ENCODE results near the gene EPHB1.

Gene EPHB1

DNA sequence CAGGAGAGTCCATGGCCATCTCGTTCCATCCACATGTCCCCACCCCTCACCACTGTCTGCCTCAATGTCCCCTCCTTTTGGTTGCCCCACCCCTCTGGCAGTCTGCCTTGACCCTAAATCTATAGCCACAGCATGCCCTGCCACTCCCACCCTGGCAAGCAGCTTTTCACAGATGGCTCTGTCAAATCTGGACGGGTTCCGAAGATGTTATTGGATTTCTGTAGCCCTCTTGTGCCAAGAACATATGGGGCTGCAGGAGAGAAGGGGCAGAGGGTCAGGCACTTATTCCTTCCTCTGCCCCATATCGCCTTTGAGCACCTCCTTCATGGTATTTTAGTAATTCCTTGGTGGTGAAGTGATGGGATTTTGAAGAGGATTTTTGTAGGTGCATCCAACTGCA lies 57.1 kb downstream of the EPHB1 start:
- no peak for DNase-seq

DNA sequence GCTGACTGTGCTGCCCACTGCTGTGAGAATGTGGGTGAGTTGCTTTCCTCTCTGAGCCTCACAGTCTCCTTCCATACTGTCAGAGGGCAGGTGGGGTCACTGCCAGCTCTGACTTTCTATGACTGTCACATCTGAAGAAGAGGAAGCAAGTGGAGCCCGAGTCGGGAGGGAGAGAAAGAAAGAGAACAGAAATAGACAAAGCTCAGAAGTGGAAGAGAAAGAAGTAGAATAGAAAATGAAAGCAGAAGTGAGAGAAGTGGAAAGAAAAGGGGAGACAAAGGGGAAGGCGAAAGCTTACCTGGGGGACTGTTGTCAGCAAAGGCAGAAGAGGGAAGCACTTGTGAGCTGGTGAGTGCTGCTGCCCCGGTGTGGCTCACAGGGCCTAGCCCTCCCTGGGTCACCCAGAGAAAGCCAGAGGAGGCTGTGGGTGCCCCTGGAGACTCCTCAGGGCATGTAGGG lies 57.9 kb downstream of the EPHB1 start:
- no peak for DNase-seq

DNA sequence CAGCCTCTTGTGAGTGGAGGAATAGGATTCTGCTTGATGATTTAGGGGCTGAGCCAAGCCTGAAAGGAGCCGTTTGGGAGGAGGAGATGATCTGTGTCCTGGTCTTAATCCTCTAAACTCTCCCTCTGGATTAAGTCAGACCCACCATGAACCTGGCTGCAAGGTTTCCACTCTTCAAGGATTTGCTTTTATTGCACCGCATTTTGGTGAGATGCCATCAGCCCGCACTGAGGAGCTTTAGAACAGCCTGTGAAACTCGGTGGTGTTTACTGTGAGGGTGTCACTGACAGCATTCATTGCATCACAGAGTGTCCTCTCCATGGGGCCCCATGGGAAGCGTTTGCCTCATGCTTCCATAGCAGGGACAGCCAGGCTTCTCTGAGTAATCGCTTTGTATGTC lies 59.2 kb downstream of the EPHB1 start:
- DNase-seq, result no peak

DNA sequence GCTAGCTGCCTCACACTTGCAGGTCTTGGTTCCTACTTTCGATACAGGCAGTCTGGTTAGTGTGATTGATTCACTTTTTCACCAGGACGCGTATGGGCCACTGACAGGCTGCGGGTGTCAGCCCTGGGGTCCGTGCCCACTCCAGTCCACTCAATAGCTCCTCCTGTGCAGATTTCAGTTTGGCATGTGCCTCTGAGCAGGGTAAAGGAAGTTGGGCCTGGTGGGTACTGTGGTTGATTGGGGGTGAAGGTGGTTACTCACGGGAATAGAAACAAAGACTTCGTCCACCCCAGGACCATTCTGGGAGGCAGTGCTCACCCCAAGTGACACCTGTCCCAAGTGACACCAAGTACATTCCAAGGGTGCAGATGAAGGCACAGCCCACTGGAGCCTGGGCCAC lies 62.3 kb downstream of the EPHB1 start:
- no peak for DNase-seq

DNA sequence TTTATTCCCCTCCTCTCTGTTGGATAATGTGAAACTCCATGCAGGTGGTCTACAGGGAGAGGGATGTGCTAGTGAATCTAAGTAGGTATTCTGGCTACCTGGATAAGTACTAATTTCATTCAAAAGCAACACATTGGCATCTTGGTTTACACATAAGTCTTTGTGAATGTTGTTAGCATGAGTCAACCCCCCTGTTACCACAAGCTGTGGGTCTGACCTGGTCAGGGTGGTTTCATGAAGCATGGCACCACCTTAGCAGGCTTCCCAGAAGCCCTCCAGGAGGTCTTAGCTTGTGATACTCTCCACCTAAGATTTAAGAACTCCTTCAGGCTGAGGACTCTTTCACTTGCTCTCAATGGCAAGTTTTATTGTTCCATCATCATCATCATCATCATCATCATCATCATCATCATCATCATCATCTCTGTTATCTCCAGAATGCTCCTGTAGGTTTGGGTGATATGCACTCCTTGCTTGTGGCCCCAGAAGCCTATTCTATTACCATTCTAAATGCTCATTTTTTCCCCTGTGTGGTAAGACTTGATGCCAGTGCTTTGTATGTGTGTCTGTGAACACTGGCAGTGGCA lies 62.8 kb downstream of the EPHB1 start:
- DNase-seq, result no peak

DNA sequence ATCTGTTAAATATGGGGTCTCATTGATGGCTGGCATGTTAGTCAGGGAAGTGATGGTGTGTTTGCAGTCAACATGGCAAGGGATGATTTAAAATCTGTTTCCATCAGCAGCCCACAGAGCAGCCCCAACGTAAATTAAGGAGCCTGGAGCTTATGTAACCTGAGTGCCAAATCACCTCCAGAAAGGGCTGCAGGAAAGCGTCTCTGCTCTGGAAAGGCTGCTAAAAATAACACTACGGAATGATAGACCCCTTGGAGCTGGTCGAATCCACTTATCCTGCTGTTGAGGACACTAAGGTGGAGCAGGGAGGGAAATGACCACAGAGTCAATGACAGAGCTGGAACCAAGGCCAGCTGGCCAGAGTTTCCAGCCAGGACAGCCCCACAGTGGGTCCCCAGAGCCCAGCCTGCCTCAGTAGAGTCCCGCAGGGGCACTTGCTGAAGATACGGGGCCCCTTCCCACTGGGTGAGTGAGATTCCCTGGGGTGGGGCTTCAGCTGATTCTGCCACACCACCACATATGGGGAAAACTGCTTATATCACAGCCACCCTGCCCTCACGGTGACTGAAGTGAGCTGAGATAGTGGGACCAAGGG lies 63.5 kb downstream of the EPHB1 start:
- no peak for DNase-seq

DNA sequence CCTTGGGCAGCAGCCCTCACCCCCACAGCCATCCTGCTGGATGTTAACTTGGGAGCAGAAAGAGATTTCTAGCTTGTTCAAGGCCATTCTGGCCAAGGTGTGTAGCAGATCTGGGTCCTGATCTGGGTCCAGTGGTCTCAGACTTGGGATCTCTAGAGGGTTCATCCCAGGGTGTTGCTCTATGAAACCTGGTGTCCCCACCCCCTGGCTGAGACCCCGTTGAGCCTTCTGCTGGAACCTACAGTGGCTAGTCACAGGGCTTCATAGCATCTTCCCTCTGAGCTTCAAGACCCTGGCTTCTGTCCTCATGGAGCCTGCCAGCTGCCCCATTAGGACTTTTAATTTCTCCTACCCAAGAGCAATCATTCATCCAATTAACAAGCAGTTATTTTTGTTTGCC lies 64.3 kb downstream of the EPHB1 start:
- DNase-seq, result no peak

DNA sequence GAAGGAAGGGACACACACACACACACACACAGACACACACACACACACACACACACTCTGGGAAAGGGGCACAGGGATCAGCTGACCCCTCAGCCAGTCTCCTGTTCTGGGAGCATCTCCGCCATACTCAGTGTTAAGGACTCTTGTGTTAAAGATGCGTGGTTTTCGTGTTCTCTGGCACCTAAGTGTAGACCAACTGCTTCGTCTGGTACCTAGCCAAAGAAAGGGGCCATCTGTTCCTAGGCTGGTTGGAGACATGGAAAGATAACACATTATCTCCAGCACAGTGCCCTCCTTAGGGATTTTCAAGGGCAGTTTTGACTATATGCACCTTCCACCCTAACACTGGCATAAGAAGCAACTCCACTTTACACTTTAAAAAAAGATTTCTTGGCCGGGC lies 65.1 kb downstream of the EPHB1 start:
- no peak for DNase-seq

DNA sequence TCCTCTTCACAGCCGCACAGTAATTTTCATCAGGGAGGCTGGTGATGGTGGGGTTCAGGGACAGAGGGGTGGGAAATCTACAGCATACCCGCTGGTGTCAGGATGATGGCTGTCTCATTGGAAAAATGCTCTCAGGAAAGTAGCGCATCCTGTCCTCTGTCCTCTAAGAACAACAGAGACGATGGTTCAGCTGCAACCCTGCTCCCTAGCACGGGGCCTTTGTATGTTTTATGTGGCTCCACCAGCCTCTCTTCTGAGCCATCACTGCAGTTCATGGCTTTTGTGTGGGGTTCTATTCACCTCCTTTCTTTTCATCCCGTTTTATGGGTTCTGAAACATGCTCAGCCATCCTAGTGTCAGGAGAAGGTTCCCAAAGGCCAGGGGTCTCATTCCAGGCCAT lies 68.9 kb downstream of the EPHB1 start:
- no peak for DNase-seq

DNA sequence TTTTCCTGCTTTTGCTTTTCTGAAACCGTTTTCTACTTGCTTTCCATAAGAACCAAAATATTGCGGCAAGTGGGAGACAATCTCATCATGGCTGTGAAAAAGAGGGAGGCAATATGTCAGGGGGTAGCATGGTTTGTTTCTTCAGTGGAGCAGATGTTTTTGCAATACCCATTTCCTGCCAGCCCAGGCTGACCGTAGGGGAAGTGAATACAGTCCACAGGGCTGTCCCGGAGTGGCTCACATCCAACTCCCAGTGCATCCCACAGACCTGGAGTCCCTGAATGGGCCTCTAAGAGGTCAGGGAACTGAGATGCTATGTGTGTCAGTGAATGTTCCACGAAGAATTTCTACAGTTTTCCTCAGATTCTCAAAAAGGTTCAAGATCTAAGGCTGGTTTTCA lies 69.6 kb downstream of the EPHB1 start:
- no peak for DNase-seq

DNA sequence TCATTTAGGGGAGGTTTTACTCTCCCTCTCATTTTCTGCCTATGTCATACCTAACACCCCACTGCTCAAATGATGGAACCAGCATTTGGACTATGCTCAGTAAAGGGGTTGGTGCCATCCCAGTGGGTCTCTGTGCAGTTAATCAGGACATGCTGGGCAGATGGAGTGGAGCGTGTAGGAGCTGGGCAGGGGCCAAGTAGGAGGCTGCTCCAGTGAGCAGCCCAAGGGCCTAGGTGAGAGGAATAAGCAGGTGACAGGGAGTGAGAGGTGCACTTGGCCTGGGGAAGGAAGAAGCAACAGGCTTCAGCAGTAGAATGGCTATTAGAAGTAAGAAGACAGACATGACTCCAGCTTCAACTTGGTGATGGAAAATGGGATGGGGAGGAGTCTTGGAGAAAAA lies 72.2 kb downstream of the EPHB1 start:
- no peak for DNase-seq

DNA sequence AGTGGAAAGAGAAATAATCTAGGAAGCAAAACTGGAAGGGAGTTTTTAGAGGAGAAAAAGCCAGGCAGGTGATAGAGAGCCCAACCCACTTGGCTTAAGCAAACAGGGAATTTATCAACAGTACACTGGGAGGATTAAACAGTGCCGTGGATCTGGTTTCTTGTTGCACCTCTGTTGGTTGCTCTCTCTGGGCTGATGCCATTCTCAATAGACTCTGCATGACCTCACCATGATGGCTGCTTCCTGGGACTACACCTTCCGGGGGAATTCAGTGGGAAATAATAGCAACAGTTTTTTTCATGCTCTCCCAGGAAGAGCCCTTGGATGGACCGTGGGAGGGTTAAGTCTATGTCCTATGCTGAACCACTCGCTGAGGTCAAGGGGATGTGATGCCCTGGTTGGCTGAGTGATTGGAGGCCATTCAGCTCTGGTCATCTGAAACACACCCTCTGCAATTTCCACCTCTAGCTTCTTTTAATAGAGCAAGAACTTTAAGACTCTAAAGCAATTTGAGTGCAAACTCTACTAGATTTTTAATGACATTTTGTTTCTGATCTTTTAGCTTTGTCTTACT lies 74.2 kb downstream of the EPHB1 start:
- no peak for DNase-seq

DNA sequence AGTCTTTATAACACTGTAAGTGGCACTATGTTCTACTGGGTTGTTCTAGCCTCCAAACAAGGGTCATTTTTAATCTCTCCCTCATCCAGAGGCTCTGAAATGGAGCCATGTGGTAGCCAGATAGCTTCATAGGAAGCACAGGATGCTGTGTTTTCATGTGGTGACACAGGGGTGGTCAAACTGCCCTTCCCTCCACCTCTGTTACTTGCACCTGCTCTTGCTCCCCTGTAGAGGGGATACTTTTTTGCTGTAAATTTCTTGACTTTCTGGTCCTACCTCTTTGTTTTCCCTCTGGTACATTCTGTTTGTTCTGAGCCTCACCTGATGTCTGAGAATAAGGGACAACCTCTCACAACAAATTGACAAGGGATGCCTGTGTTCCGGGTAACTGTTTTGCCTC lies 76.8 kb downstream of the EPHB1 start:
- no peak for DNase-seq

DNA sequence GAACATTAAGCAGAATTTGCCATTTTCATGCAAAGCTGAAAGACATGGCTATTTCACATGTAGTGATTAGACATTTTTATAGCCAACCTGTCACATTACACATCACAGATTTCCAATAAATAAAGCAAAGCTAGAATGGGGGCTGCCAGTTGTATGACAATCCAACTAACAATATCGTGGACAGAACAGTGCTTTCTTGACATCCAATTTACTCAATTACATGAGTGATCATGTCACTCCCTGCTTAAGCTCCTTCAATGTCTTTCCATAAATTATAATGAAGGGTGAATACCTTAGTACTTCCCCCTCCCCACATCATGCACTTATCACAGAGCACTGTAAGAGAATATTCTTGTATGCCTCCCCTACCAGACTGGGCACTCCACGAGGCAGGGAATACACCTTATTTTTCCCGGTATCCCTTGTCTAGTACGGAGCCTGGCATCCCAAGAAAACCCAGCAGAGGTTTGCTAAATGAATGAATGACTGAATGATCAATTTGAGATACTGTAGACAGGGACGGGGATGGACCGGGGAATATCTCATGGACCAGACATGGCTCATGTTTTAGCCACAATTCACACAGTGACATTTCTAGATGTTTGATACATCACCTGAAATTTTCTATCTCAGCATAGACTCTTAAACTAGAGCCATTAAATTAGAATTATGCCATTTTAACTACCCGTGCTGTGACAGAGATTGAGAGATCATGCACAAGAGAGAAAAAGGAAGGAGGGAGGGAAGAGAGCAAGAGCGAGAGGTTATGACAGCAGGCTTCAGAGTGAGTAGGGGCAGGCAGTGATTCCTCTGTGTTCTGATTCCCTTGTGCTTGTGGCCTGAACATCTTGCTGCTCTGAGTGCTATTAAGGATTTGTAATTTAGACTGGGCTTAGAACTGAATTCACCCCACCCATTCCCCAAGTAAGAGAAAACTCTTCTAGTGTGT lies 77.7 kb downstream of the EPHB1 start:
- no peak for DNase-seq

DNA sequence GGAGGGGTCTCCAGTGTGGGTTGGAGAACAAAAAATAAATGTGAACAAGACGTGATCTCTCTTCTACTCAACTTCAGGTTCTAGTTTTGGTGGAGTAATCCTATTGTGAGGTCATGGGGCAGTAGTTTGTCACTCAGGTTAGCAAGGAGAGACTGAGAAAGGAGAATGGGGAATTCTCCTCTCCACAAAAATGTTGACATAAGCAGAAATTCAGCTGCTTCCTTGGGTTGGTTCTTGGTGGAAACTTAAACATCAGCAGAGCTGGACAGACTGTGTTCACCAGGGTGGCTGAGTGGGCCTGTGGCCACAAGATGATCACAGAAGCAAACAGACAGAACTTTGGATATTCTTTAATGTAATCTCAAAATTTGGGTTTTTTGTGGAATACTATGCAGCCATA lies 78.7 kb downstream of the EPHB1 start:
- no peak for DNase-seq

DNA sequence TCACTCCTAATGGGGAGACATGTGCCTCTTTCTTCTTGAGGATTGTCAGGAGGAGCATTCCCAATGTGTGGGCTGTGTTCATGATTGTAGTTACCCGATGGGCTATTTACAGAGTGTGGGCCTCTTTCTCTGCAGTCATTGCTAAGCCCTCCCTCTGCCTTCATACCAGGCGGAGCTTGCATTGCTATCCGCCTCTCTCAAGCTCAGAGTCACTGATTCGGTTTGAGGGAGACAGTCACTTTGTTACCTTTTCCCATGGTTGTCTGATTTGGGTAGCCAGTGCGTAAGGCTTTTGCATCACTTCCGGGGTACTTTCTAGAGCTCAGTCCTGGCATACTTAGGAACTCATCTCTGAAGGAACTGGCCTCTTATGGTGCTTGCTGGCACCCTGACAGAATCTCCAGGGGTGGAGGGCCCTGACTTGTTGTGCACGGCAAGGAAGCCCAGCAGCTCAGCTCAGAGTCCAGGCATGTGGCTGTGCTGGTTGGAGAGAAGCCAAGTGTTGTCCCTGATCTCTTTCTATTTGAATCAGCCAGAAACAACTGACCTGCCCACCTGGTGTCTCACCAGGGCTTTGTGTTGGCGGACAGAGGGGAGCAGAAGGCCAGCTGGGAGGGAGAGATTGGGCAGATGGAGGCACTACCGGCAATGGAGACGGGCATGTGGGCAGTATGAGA lies 79.8 kb downstream of the EPHB1 start:
- DNase-seq, result no peak

DNA sequence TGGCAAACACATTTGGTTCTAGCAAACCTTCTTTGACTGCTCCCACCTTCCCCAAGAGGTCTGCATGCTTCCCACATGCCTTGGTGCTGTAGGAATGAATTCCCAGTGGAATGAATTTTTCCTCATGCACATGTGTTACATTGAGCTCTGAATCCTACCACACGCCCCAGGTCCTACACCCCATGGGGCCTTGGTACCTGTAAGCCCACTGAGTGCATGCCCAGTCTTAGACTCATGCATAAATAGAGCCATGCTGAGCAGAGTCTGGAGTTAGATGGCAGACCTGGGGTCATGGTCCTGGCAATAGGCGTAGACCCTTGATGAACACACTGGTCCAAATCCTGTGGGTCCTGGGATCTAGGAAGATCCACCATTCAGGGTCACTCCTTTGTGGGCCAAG lies 81.8 kb downstream of the EPHB1 start:
- no peak for DNase-seq

DNA sequence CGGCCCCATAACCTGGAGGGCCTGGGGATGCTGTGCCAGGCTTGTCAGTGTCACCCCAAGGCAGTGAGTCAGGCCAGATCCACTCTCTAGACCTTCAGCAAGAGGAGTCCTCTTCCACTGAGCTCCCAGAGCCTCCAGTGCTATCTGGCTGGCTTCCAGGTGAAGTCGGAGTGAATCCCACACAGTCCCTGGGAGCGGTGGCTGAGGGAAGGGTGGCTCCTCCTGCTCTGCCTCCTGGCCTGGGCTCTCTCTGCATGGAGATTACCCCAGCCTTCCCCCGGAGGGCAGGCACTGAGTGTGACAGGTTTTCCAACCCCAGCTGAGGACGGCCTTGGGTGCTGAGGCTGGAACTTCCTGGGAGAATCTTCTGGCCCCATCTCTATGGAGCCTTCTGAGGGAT lies 82.7 kb downstream of the EPHB1 start:
- no peak for DNase-seq

DNA sequence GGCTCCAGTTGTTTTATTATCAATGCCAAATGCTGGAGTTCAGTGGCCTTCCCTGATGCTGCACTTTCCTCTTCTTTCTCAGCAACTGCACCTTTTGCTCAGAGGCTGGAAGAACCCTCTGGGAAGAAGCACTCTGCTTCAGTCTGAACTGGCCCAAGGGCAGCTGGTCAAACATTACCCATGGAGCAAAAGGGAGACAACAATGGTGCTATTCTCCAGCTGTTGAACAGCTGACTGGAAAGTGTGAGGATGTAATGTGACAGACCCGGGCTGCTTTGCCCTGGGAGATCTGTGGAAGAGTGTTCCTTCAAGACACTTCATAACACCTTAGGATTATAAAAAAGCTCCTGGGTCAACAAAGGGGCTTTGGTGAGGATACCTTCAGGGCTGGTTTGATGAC lies 84.9 kb downstream of the EPHB1 start:
- DNase-seq, result no peak

DNA sequence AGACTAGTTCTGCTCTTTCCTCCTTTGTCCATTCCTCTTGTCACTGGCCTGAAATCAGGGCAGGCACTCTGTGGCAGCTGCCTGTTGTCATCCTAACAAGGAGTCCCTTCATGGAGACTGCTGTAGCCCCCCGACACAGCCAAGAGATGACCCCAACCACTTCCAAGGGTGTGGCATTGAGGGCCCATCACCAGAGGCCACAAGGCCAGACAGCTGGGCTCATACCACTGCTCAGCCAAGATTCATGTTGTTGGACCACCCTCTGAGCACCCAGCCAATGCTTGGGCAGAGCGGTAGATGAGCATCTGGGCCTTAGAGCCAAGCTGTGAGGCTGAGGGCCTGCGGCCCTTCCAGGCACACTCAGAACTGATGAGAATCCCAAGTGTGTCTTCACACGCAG lies 85.4 kb downstream of the EPHB1 start:
- DNase-seq, result no peak

DNA sequence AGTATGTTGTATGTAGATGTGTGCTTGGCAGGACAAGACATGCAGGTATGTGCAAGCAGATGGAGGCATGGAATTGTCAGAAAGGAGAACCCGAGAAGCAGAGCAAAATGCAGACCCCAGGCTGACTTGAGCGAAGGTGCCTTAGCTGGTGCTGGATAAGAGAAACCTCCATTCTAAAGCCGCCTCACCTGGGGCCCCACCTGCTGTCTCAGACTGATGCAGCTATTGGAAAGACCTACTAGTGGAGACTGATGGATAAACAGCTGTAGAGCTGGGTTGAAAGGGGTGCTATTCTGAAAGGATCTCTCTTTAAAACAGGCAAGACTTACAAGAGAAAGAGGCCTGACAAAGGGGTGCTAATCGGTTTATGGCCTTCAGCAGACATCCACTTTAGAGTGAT lies 86.2 kb downstream of the EPHB1 start:
- DNase-seq, result no peak

DNA sequence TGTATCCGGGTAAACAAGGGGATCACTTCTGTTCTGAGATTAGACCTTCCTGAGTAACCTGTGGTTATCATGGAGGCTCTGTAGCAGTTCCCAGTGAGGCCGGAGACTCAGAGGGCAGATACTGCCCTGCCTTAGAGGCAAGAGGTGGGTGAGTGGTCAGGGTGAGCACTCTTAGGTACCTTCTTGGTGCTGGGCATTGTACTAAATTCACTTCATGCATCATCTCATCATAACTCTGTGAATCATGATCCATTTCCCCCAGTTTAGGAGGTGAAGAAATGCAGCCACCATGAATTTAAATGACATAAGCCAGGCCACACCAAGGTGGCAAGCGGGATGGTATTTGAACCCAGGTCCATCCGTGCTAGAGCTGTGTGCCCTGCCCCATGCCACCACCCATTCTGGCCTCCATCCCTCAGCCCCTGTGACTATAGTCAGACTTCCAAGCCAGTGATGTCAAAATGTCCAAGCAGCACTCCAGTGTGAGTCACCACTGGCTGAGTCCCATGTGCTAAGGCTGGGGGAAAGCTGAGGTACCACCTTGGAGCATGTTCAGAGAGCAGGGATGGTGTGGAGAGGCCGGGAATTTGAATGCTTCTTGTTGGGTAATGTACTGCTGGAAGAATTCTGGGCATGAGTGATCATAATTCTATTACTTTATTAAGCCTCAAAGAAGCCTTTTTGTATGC lies 88.8 kb downstream of the EPHB1 start:
- DNase-seq, result no peak
